Kidney (tissue), 14 donors: ENCODE measurements around the gene KLHL5. TPM values are rescaled to one million over a fixed set of nuclear protein-coding genes. Genes with fewer than 3 reads are reported as not detected.
A peak's percentile ranks its signal among the peaks of the same experiment; 100 is the strongest.

Source experiments
- DNase-seq, 5 donors: peaks; one replicate each; pipeline ENCODE4 v3.0.0-alpha.2; 2013 to 2020
- FAIRE-seq: peaks from 2 replicates; lab custom pipeline; 2012; peaks lifted over from hg19 to GRCh38; lab: Jason Lieb, UNC
- H3K27ac ChIP-seq, 2 donors: one replicate each; pipeline ENCODE4 v1.7.0; 2013; ENCODE audit warnings: low read depth in 2 of 2, low read length in 2 of 2, inconsistent platforms in 1 of 2
- H3K27me3 ChIP-seq: one replicate; pipeline ENCODE4 v1.7.1; 2013; ENCODE audit warnings: low read length, inconsistent platforms; ENCODE audit not compliant: control insufficient read depth, insufficient read depth
- H3K36me3 ChIP-seq, 3 donors: one replicate each; pipeline versions ENCODE4 v1.7.0 to v1.7.1; 2013; ENCODE audit warnings: low read length in 3 of 3, control low read depth in 1 of 3, inconsistent platforms in 1 of 3; ENCODE audit not compliant: insufficient read depth in 3 of 3, control insufficient read depth in 2 of 3
- H3K4me1 ChIP-seq, 3 donors: one replicate each; pipeline versions ENCODE4 v1.7.0 to v1.7.1; 2013; ENCODE audit warnings: low read length in 3 of 3, inconsistent platforms in 1 of 3, low read depth in 1 of 3; ENCODE audit not compliant: control insufficient read depth in 2 of 3, insufficient read depth in 2 of 3
- H3K4me3 ChIP-seq, 3 donors: one replicate each; pipeline versions ENCODE4 v1.7.0 to v1.8.1; 2013; ENCODE audit warnings: low read length in 3 of 3, control low read depth in 1 of 3, inconsistent platforms in 1 of 3
- H3K9ac ChIP-seq, 3 donors: one replicate each; pipeline versions ENCODE4 v1.7.0 to v1.7.1; 2013; ENCODE audit warnings: low read length in 3 of 3, control low read depth in 1 of 3, inconsistent platforms in 1 of 3
- H3K9me3 ChIP-seq, 3 donors: one replicate each; pipeline versions ENCODE4 v1.7.0 to v1.7.1; 2013; ENCODE audit warnings: low read length in 3 of 3, control low read depth in 1 of 3, inconsistent platforms in 1 of 3; ENCODE audit not compliant: control insufficient read depth in 2 of 3, insufficient read depth in 1 of 3
- CTCF ChIP-seq: IDR thresholded peaks from 3 replicates; pipeline ENCODE4 v1.5.1; 2012; ENCODE audit warnings: mild to moderate bottlenecking, moderate library complexity, borderline replicate concordance; ENCODE audit not compliant: insufficient read depth; ENCODE audit errors: extremely low read depth
- intact Hi-C: fragments of 100-400 bp; cut with DNase I; formaldehyde crosslinking; loops from one replicate; pipeline ENCODE4 v1.11.1; 2022
- polyA plus RNA-seq: library from polyadenylated mRNA; stranded (reverse); fragments of 350-450 nt; fragmentation: Illumina TruSeq; extraction: RNeasy Lipid Tissue Mini Kit (QIAGEN cat#74804); gene quantifications from one replicate; pipeline ENCODE4 v1.2.3, GENCODE V29; 2014; ENCODE audit warnings: low read depth, low replicate concordance; ENCODE audit not compliant: insufficient read depth
- total RNA-seq: library from RNA; stranded (reverse); fragmentation: NEBNext Ultra II Directional; extraction: Animal tissue kit (Norgen Biotek cat#: 25700); gene quantifications from one replicate; pipeline ENCODE4 v1.2.1, GENCODE V29; 2021
- donor health status: control.
- donor health status: control.
- donor health status: control.
- donor health status: control.
- donor health status: control.
- donor health status: DM: yes; HTN: yes; CAD: no.
- donor health status: Normal renal cell carcinoma (clear cell type).

KLHL5 gene
- total and polyA plus RNA-seq, 2 donors from 2014 or later = 12.2 to 47.8 TPM

DNA sequence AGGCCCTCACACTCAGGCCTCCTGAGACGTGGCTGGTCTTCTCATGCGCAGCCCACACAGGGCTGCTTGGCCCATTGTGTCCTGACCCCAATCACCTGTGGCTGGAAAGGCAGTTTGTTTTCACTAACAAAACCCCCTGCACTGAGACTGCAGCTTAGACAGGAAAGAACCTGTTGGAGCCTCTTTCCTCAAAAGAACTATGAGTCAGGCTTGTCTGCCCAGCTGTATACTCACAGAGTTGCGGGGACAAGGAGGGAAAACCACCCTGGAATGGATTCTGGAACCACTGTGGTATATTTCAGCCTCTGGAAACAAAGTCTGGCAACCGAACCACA, 24.6 kb upstream of the KLHL5 start:
- no peaks in the 10 kb centered on the region for H3K9me3 ChIP-seq
- intact Hi-C loops = no loop called here
- no peak overlapping the region for H3K9ac ChIP-seq
- FAIRE-seq = no peak
- no peak overlapping the region for H3K4me3 ChIP-seq
- no peaks in the 10 kb centered on the region for H3K27me3 ChIP-seq
- peak in 3 of 5 donors; percentile 18 to 62 (median 28) for DNase-seq
- H3K27ac ChIP-seq = peak overlapping the region; percentile 67 to 74
- TF ChIP-seq CTCF = no peak
- no peaks in the 10 kb centered on the region for H3K36me3 ChIP-seq
- peaks cover 0 to 10% (median 3%) of the 10 kb centered on the region in 3 donors for H3K4me1 ChIP-seq

DNA sequence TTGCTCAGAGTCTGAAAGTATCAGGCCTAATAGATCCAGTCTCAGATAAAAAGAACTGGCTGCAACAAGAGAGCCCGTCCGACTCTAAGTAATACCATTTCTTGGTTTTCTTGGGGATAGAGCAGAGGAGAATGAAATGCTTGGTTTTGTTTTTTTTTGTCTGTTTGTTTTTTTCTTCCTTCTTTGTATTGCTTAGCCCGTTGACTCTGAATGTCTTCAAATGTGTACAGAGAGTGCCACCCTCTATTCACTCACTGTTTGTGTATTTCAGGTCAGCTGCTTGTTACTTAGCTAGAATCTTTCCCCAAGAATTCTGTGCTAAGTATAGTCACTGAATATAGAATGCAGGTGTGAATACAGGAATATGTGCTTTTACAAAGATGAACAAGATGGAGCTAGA, 24.1 kb upstream of the KLHL5 start:
- intact Hi-C loops = no loop called here
- Histone ChIP-seq H3K9ac (no peak overlapping the region), H3K27me3 (no peaks in the 10 kb centered on the region), H3K4me3 (no peak overlapping the region), H3K4me1 (peaks cover 0 to 10% (median 3%) of the 10 kb centered on the region in 3 donors), H3K9me3 (no peaks in the 10 kb centered on the region), H3K36me3 (no peaks in the 10 kb centered on the region), H3K27ac (peak overlapping the region; percentile 67 to 74)
- DNase-seq (no peak), FAIRE-seq (no peak)
- no peak for TF ChIP-seq CTCF

DNA sequence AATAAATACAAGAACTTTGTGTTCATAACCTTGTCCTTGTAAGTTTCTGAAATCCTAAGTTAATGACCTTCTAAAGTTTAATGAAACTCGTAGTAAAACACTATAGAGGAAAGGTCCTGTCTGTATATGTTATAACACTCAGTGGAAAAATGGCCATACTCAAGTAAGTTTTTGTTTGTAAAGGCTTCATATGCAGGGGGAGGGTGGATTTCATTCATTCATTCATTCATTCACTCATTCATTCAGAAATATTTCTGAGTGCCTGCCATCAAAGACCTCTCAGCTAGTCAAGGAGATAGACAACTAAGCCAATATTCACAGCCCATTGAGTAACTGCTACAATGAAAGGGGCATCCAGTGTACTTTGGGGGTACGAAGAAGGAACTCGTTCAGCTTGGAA, 22.9 kb upstream of the KLHL5 start:
- DNase-seq (no peak), FAIRE-seq (no peak)
- H3K36me3 ChIP-seq = no peaks in the 10 kb centered on the region
- H3K27ac ChIP-seq = peak overlapping the region in 1 of 2 donors; percentile 20
- peaks cover 0 to 15% (median 14%) of the 10 kb centered on the region in 3 donors for H3K4me1 ChIP-seq
- no peak for TF ChIP-seq CTCF
- intact Hi-C loops = no loop called here
- H3K9ac ChIP-seq = no peak overlapping the region
- no peaks in the 10 kb centered on the region for H3K27me3 ChIP-seq
- no peaks in the 10 kb centered on the region for H3K9me3 ChIP-seq
- H3K4me3 ChIP-seq = no peak overlapping the region

- H3K27ac ChIP-seq = peak overlapping the region; percentile 48 to 63
- FAIRE-seq = no peak
Measured at GRCh38 chr4:39042366-39042765, 19.7 kb upstream of the KLHL5 start.

More at GRCh38 chr4:39042366-39042765, 19.7 kb upstream of the KLHL5 start:
- Histone ChIP-seq H3K27me3 (no peaks in the 10 kb centered on the region), H3K36me3 (no peaks in the 10 kb centered on the region), H3K4me1 (peaks cover 0 to 14% (median 14%) of the 10 kb centered on the region in 3 donors), H3K4me3 (no peak overlapping the region), H3K9me3 (no peaks in the 10 kb centered on the region), H3K9ac (no peak overlapping the region)
- intact Hi-C loops = no loop called here
- TF ChIP-seq CTCF = no peak
- no peak for DNase-seq
